IPS-NIHi7 (cell line): ENCODE data around the gene UBP1.
A peak's percentile ranks its signal among the peaks of the same experiment; 100 is the strongest.
"Not testable (repeated sequence)": the region's sequence is repeated elsewhere in the genome, so short reads cannot be mapped to it uniquely, and the experiment has no call there.

ENCODE experiments used
- DNase-seq: peaks from one replicate; pipeline ENCODE4 v3.0.0; 2012; ENCODE audit warnings: mixed read lengths; ENCODE audit errors: extremely low spot score

UBP1 gene

GRCh38 chr3:33391255-33391995 is 48.8 kb downstream of the UBP1 start:
- no peak for DNase-seq

- no peak for DNase-seq
Observed at GRCh38 chr3:33389908-33390307, 50.3 kb downstream of the UBP1 start.

DNA sequence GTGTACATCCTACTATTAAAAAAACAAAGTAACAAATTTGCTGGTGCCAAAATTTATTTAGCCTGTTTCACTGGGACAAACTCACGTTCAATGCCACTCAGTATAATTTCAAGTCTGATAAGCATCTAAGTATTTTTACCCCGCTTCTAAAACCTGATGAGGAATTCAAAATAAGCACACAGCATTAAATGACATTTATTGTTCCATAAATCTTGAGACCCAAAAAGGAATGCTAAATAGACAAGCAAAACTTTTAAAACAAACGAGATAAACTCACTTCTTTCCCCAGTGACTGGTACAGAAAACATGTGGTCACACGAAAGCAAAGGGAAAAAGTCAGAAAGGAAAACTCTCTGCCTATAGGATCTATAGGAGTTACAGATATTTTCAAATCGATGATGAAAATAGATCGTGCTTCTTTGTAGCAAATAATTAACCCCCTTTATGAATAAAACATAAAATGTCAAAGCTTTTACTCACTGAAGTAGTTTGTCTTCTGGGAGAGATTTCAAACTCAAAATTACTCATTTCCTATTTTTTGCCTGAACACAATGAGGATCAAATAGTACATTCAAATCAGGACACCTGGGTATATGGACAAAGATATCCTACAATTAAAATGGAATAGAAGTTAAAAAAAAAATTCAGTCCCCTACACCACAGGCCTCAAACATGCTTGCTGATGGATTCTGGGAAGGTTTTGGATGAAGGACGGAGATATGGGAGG is 51.7 kb downstream of the UBP1 start:
- no peak for DNase-seq

- DNase-seq = no peak
Observed at GRCh38 chr3:33386631-33387030, 53.6 kb downstream of the UBP1 start.

- no peak for DNase-seq
Observed at GRCh38 chr3:33385423-33385822, 54.8 kb downstream of the UBP1 start.

DNA sequence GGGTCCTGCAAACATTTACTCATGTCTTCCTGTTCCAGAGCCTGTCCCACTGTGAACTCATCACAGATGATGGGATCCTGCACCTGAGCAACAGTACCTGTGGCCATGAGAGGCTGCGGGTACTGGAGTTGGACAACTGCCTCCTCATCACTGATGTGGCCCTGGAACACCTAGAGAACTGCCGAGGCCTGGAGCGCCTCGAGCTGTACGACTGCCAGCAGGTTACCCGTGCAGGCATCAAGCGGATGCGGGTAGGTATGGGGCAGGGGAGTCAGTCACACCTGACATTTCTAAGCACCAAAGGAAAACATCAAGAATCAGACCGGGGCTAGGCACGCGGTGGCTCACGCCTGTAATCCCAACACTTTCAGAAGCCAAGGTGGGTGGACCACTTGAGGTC is 56.3 kb downstream of the UBP1 start:
- DNase-seq = no peak

DNA sequence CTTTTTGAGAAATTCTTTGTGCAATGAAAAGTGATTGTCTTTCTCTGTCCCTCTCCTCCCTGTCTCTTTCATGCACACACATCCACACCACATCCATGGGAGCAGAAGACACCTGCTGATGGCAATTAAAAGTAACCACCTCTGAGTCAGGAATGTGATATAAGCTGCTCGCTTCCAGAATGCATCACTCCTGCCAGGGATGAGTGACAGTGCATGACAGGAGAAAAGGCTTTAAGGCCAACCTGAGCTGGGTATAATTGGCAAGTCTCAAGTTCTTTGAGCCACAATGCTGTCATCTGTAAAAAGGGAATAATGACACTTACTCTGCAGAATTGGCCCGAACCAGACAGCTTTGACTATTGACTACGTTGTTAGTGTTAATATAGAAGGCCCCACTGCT is 59.6 kb downstream of the UBP1 start:
- no peak for DNase-seq

GRCh38 chr3:33377931-33378330 is 62.3 kb downstream of the UBP1 start:
- DNase-seq = no peak

DNA sequence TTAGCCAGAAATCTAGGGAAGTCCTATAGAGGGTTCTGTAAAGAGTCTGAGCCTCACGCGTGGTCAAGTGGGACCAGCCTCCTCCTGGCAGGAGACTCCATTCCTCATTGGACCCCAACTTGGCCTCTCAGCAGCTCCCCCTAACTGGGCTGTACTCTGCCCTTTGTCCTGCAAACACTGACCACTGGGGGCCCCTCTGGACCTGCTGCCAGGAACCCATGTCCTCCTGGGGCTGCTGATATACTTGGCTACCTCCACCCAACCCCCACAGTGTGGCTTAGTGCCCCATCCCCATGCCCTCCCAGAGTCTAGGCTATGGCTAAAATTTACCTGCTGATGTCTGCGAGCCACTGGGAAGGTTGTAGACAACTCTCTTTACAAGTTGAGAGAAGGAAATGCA is 62.7 kb downstream of the UBP1 start:
- DNase-seq = no peak

DNA sequence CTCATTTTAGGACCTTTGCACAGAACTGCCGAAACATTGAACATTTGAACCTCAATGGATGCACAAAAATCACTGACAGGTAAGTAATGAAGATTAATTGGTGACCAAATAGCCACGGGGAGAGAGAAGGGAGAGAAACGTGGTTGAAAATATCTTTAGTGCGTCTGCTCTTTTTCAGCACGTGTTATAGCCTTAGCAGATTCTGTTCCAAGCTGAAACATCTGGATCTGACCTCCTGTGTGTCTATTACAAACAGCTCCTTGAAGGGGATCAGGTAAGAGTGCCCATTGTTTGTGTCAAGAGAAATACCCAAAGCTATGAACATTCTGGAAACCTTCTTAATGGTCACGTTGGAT is 67.1 kb downstream of the UBP1 start:
- DNase-seq = no peak

DNA sequence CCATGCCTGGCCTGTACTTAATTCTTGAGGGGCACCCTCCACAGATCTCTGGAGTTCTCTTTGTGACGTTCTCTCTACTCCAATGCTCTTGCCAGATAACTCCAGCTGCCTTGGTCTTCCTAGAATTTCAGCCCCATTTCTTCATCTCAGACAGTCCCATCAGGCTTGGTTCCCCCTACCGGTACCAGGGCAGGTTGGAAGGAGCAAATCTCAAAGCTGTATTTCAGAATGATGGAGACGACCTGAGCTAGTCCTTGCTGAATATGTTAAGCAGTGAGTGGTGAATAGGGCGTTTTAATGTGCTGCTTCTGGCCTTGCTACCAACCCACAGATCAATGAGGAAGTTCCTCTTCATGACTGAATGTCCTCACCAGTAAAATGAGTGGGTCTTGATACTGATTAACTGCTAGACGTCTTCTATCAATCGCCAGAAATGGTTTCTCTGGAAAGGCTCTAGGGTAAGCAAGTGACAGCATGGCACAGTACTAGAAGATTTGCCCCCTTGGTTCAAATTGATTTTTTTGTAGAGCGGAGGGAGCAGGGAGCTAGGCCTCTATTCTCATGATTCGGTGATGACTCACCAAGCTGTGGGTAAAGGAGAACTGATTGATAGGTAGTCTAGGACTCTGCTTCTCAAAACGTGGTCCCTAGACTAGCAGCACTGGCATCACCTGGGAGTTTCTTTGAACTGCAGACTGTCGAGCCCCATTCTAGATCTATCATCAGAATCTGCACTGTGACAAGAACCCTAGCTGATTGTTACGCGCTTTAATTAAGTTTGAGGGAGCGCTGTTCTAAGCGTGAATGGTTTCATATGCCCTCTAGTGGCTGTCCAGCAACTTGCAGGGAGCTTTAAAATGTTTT is 67.8 kb downstream of the UBP1 start:
- peak; percentile 53 for DNase-seq

- no peak for DNase-seq
Observed at GRCh38 chr3:33364531-33365128, 75.6 kb downstream of the UBP1 start.

- DNase-seq = no peak
Observed at GRCh38 chr3:33364060-33364459, 76.1 kb downstream of the UBP1 start.

DNA sequence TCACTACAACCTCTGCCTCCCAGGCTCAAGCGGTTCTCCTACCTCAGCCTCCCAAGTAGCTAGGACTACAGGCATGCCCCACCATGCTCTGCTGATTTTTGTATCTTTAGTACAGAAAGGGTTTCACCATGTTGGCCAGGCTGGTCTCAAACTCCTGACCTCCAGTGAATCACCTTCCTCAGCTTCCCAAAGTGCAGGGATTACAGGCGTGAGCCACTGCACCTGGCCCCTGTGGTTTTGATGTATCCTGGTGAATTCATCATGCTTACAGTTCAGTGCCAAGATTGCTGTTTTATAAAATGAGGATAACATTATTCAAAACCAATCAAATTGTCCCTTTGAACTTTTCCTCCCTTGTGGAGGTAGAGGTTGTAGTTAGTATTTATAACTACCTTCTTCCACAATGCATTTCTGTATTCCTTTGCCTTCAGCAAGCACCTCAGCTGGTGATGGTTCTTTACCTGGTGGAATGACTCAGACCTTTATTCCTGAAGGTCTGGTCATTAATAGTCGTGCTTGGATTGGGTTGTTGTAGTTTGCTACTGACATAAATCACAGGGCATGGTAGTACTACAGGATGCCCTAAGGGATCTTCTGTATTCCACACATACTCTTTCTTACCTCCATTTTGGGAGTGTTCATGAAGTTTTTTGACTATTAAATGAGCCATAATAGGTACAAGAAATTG is 76.9 kb downstream of the UBP1 start:
- no peak for DNase-seq

DNA sequence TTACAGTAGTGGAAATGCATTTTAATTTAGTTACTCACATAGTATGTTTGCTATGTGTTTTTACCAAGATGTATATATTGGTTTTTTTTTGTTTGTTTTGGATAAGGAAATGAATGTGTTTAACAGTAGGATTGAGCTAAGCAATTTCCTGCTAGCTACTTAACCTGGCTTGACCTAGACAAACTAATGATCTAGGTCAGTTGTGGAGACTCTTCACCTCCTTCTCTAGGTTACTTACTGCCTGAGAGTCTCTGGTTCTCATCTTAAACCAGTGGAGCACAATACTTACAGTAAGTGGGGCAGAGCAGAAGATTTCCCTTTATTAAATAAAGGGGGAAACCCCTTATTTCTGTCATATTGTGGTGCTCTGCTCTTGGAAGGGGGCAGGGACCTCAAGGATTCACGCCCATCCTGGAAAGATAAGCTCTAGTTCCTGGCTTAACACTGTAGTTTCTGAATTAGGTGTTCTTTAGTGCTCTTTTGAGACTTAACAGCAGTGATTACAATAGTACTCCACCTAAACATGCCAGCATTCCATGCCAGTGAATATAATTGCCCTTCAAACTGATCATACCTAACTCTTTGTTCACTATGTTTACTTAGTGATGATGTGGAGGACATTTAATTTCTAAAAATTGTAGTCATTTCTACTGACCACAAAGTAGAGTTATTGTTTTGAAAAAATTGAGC is 79.9 kb downstream of the UBP1 start:
- DNase-seq = no peak

DNA sequence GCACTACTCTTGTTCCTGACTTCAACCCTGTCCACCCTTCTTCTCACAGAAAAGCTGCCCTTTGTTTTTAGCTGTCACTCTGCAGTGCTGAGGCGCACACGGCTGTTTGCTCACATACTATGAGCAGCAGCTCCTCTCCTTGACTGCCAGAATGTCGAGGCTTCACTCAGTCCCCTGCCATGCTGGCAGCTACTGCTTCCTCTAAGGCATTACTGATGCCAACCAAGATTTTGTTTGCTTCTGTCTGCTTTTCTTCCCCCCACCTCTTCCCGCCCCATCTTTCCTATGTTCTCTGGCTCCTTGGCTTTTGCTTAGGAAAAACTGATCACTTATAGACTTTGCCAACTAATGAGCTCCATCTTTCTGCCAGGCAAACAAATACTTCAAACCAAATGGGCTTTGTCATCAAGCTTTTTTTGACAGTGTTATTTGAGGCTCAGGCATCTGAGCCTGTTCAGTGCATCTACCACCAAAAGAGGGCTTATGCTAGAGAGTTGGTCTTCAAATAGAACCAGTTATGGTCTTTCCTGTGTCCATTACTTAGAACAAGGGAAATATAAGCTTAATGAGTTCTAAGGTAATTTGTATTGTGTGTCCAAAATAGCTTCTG is 81.9 kb downstream of the UBP1 start:
- no peak for DNase-seq

GRCh38 chr3:33355611-33356010 is 84.6 kb downstream of the UBP1 start:
- DNase-seq = no peak

DNA sequence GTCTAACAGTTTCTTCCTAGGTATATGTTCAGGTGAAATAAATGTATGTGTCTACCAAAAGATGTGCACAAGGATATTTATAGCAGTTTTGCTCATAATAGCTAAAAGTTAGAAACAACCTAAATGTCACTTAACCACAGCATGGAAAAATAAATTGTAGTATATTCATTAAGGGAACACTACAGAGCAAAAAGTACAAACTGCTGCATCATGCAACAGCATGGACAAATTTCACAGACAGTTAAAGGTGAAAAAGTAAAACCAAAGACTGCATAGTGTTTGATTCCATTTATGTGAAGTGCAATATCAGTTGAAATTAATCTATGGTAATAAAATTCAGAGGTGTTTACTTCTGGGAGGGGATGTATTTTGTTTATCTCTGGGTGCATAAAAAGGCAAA is 100.4 kb downstream of the UBP1 start:
- DNase-seq = no peak

GRCh38 chr3:33338936-33339465 is 101.2 kb downstream of the UBP1 start:
- DNase-seq = not testable (repeated sequence)
